H9 (cell line): ENCODE results near the gene FANCE. TPM values are rescaled to one million over a fixed set of nuclear protein-coding genes. Genes with fewer than 3 reads are reported as not detected.

ENCODE experiments used
- DNase-seq: peaks from one replicate; pipeline ENCODE4 v3.0.0-alpha.2; 2017
- H2AFZ ChIP-seq: one replicate; pipeline ENCODE4 v1.6.1; 2013; ENCODE audit warnings: mild to moderate bottlenecking, low read length, control low read depth, moderate library complexity
- H2AK5ac ChIP-seq: 2 replicates; pipeline ENCODE4 v1.6.1; 2013; ENCODE audit warnings: low read length, control low read depth, mixed read lengths; ENCODE audit not compliant: insufficient read length
- H2BK120ac ChIP-seq: one replicate; pipeline ENCODE4 v1.6.1; 2013; ENCODE audit warnings: low read depth, mild to moderate bottlenecking, low read length, control low read depth, inconsistent platforms; ENCODE audit not compliant: poor library complexity, severe bottlenecking
- H2BK12ac ChIP-seq: 2 replicates; pipeline ENCODE4 v1.6.1; 2013; ENCODE audit warnings: low read length, control low read depth, mixed read lengths, low read depth; ENCODE audit not compliant: insufficient read length
- H2BK15ac ChIP-seq: 2 replicates; pipeline ENCODE4 v1.6.1; 2013; ENCODE audit warnings: low read depth, low read length, control low read depth
- H2BK20ac ChIP-seq: one replicate; pipeline ENCODE4 v1.6.1; 2013; ENCODE audit warnings: low read depth, mild to moderate bottlenecking, low read length, control low read depth, inconsistent platforms; ENCODE audit not compliant: poor library complexity, severe bottlenecking
- H2BK5ac ChIP-seq: 2 replicates; pipeline ENCODE4 v1.6.1; 2013; ENCODE audit warnings: low read length, control low read depth, mixed read lengths; ENCODE audit not compliant: insufficient read length
- H3K14ac ChIP-seq: 2 replicates; pipeline ENCODE4 v1.6.1; 2013; ENCODE audit warnings: low read length, control low read depth; ENCODE audit not compliant: insufficient read depth
- H3K18ac ChIP-seq: 2 replicates; pipeline ENCODE4 v1.6.1; 2013; ENCODE audit warnings: low read depth, mild to moderate bottlenecking, mixed read lengths, low read length, control low read depth; ENCODE audit not compliant: insufficient read length
- H3K23ac ChIP-seq: 2 replicates; pipeline ENCODE4 v1.6.1; 2013; ENCODE audit warnings: low read length, control low read depth, mixed read lengths, low read depth; ENCODE audit not compliant: insufficient read length
- H3K23me2 ChIP-seq: 2 replicates; pipeline ENCODE4 v1.6.1; 2013; ENCODE audit warnings: low read depth, mild to moderate bottlenecking, mixed read lengths, low read length, control low read depth; ENCODE audit not compliant: insufficient read length, poor library complexity, severe bottlenecking
- H3K27ac ChIP-seq: 2 replicates; pipeline ENCODE4 v1.5.1; 2013; ENCODE audit warnings: low read length, control low read depth, mixed read lengths, low read depth; ENCODE audit not compliant: insufficient read length
- H3K27me3 ChIP-seq: 2 replicates; pipeline ENCODE4 v1.6.1; 2013; ENCODE audit warnings: low read length, control low read depth, inconsistent platforms; ENCODE audit not compliant: insufficient read depth
- H3K4ac ChIP-seq: 2 replicates; pipeline ENCODE4 v1.6.1; 2013; ENCODE audit warnings: low read depth, mild to moderate bottlenecking, control low read depth, inconsistent platforms, low read length, moderate library complexity
- H3K4me1 ChIP-seq: 2 replicates; pipeline ENCODE4 v1.6.1; 2013; ENCODE audit warnings: low read length, control low read depth, inconsistent platforms; ENCODE audit not compliant: insufficient read depth
- H3K4me2 ChIP-seq: 2 replicates; pipeline ENCODE4 v1.6.1; 2013; ENCODE audit warnings: low read length, control low read depth, mixed read lengths; ENCODE audit not compliant: insufficient read length, insufficient read depth
- H3K56ac ChIP-seq: 2 replicates; pipeline ENCODE4 v1.6.1; 2013; ENCODE audit warnings: low read depth, mild to moderate bottlenecking, mixed read lengths, low read length, control low read depth; ENCODE audit not compliant: insufficient read length
- H3K79me1 ChIP-seq: 2 replicates; pipeline ENCODE4 v1.6.1; 2013; ENCODE audit warnings: low read depth, mild to moderate bottlenecking, moderate library complexity, low read length, control low read depth, inconsistent platforms; ENCODE audit not compliant: insufficient read depth, poor library complexity, severe bottlenecking
- H3K79me2 ChIP-seq: 2 replicates; pipeline ENCODE4 v1.6.1; 2013; ENCODE audit warnings: low read length, control low read depth, inconsistent platforms; ENCODE audit not compliant: insufficient read depth
- H3K9ac ChIP-seq: 2 replicates; pipeline ENCODE4 v1.6.1; 2013; ENCODE audit warnings: low read length, control low read depth, mixed read lengths; ENCODE audit not compliant: insufficient read length; ENCODE audit errors: extremely low read depth
- H3K9me3 ChIP-seq: one replicate; pipeline ENCODE4 v1.6.1; 2013; ENCODE audit warnings: low read depth, low read length, inconsistent platforms; ENCODE audit not compliant: control insufficient read depth
- H3T11ph ChIP-seq: one replicate; pipeline ENCODE4 v1.6.1; 2013; ENCODE audit warnings: mild to moderate bottlenecking, low read length, control low read depth, inconsistent platforms
- H4K20me1 ChIP-seq: one replicate; pipeline ENCODE4 v1.6.1; 2013; ENCODE audit not compliant: control insufficient read depth, insufficient read length, insufficient read depth
- H4K5ac ChIP-seq: 2 replicates; pipeline ENCODE4 v1.6.1; 2013; ENCODE audit warnings: low read depth, mild to moderate bottlenecking, mixed read lengths, low read length, control low read depth; ENCODE audit not compliant: insufficient read length
- H4K8ac ChIP-seq: replicated peaks from 2 replicates; pipeline ENCODE4 v1.6.1; 2013; ENCODE audit warnings: low read length, control low read depth, mixed read lengths, low read depth; ENCODE audit not compliant: insufficient read length
- H4K91ac ChIP-seq: 2 replicates; pipeline ENCODE4 v1.6.1; 2013; ENCODE audit warnings: low read depth, mild to moderate bottlenecking, moderate library complexity, mixed read lengths, low read length, control low read depth; ENCODE audit not compliant: insufficient read length
- H3K27ac Mint-ChIP-seq, 3 experiments: 2 replicates in 2 of 3; 3 replicates in 1 of 3; pipeline ENCODE4 v1.8.0; 2020 to 2021; ENCODE audit warnings: mixed read lengths in 3 of 3, mild to moderate bottlenecking in 1 of 3, moderate library complexity in 1 of 3
- H3K27me3 Mint-ChIP-seq: 2 replicates; pipeline ENCODE4 v1.8.0; 2021; ENCODE audit warnings: low read depth, mild to moderate bottlenecking, moderate library complexity, mixed read lengths
- H3K36me3 Mint-ChIP-seq, 3 experiments: 2 replicates in 2 of 3; 3 replicates in 1 of 3; pipeline ENCODE4 v1.8.0; 2020 to 2021; ENCODE audit warnings: low read depth in 3 of 3, mixed read lengths in 3 of 3; ENCODE audit not compliant: insufficient read depth in 1 of 3
- H3K4me1 Mint-ChIP-seq, 2 experiments: 2 replicates each; pipeline ENCODE4 v1.8.0; 2020; ENCODE audit warnings: mixed read lengths in 2 of 2
- H3K4me3 Mint-ChIP-seq, 2 experiments: 2 replicates in 1 of 2; 3 replicates in 1 of 2; pipeline ENCODE4 v1.8.0; 2020 to 2021; ENCODE audit warnings: mild to moderate bottlenecking in 2 of 2, mixed read lengths in 2 of 2, moderate library complexity in 1 of 2
- H3K9me3 Mint-ChIP-seq, 2 experiments: 2 replicates in 1 of 2; 3 replicates in 1 of 2; pipeline ENCODE4 v1.8.0; 2020; ENCODE audit warnings: mild to moderate bottlenecking in 2 of 2, mixed read lengths in 2 of 2, moderate library complexity in 1 of 2
- CTCF ChIP-seq: fragments of 200-600 bp; sonication (generic); conservative IDR thresholded peaks from 3 replicates; pipeline ENCODE4 v1.8.0; 2021; ENCODE audit warnings: antibody characterized with exemption, mild to moderate bottlenecking
- WGBS: extraction: QIAGEN DNeasy Blood & Tissue Kit; methylation state at CpG from one replicate; pipeline ENCODE4 v1.1.7; 2013; ENCODE audit warnings: missing lambda C conversion rate, low lambda C conversion rate, mixed read lengths; ENCODE audit not compliant: insufficient read length; ENCODE audit errors: extremely low coverage; 5-methylcytosine and 5-hydroxymethylcytosine counted together
- total RNA-seq: library from RNA; stranded (reverse); gene quantifications from 2 replicates; pipeline ENCODE4 v1.2.1, GENCODE V29; 2021

The FANCE gene
- total RNA-seq, 1 experiment from 2014 or later = 8.4 TPM

- H3T11ph ChIP-seq = no peak overlapping the region
- peak overlapping the region; percentile 48; the same call in 1 of the 2 replicates for H3K14ac ChIP-seq
- H2BK15ac ChIP-seq = no peak overlapping the region
- H2AK5ac ChIP-seq = no peak overlapping the region
- H3K18ac ChIP-seq = peak overlapping the region; percentile 25
- no peak overlapping the region for H4K91ac ChIP-seq
- Mint-ChIP-seq H3K4me3 (peak overlapping the region; percentile 81 to 84), H3K27ac (peak overlapping the region in 1 of 3 experiments; percentile 90; a peak in 2 of 7 replicates), H3K36me3 (peaks cover 0 to 4% (median 0%) of the 10 kb centered on the region in 3 experiments; a peak in 2 of 7 replicates), H3K4me1 (peaks cover 39 to 42% of the 10 kb centered on the region in 2 experiments), H3K27me3 (peaks cover 31% of the 10 kb centered on the region), H3K9me3 (no peaks in the 10 kb centered on the region)
- no peaks in the 10 kb centered on the region; the same call in 1 of the 2 replicates for H3K27me3 ChIP-seq
- H2BK5ac ChIP-seq = no peak overlapping the region
- H3K4me2 ChIP-seq = peak overlapping the region; percentile 33
- no peak overlapping the region for H3K23ac ChIP-seq
- no peak for TF ChIP-seq CTCF
- H3K4ac ChIP-seq = no peak overlapping the region
- peaks cover 12% of the 10 kb centered on the region for H3K23me2 ChIP-seq
- H3K79me1 ChIP-seq = no peaks in the 10 kb centered on the region
- H4K5ac ChIP-seq = no peak overlapping the region
- no CpG with 5 or more reads among the region's 14 CpGs for WGBS
- H4K8ac ChIP-seq = no peak overlapping the region
- no peaks in the 10 kb centered on the region for H3K9me3 ChIP-seq
- H2BK12ac ChIP-seq = no peak overlapping the region
- H4K20me1 ChIP-seq = peaks cover 1% of the 10 kb centered on the region
- H2BK20ac ChIP-seq = no peak overlapping the region
- H2BK120ac ChIP-seq = no peak overlapping the region
- H3K79me2 ChIP-seq = peaks cover 2% of the 10 kb centered on the region; the same call in 1 of the 2 replicates
- H3K56ac ChIP-seq = no peak overlapping the region
- no peak overlapping the region for H3K9ac ChIP-seq
- no peak for DNase-seq
- peaks cover 6% of the 10 kb centered on the region; the same call in 1 of the 2 replicates for H3K4me1 ChIP-seq
- no peak overlapping the region for H2AFZ ChIP-seq
- H3K27ac ChIP-seq = no peak overlapping the region
Measured at GRCh38 chr6:35498422-35499067, 46.4 kb downstream of the FANCE start.
